DOHH2 (cell line): ENCODE data around the gene ITPRID2.

Experiments
- H3F3A ChIP-seq: fragments of 200-600 bp; sonication (generic), shearing (Covaris generic); 2 replicates; pipeline ENCODE4 v1.6.0; 2016; ENCODE audit warnings: antibody characterized with exemption, mild to moderate bottlenecking; ENCODE audit not compliant: control insufficient read depth, insufficient read depth
- H3K27ac ChIP-seq: fragments of 200-600 bp; sonication (generic); 2 replicates; pipeline ENCODE4 v1.5.1; 2014; ENCODE audit warnings: low read depth, mild to moderate bottlenecking, low read length, moderate library complexity
- H3K27me3 ChIP-seq: fragments of 200-600 bp; sonication (generic); 2 replicates; pipeline ENCODE4 v1.6.1; 2014; ENCODE audit warnings: mild to moderate bottlenecking, low read length, mixed read lengths; ENCODE audit not compliant: control insufficient read depth
- H3K36me3 ChIP-seq: fragments of 200-600 bp; sonication (generic); 2 replicates; pipeline ENCODE4 v1.6.1; 2014; ENCODE audit warnings: mild to moderate bottlenecking, low read length, moderate library complexity, mixed read lengths; ENCODE audit not compliant: control insufficient read depth
- H3K4me1 ChIP-seq: fragments of 200-600 bp; sonication (generic); 2 replicates; pipeline ENCODE4 v1.6.1; 2014; ENCODE audit warnings: mild to moderate bottlenecking, low read length, mixed read lengths; ENCODE audit not compliant: control insufficient read depth
- H3K4me2 ChIP-seq: fragments of 200-600 bp; sonication (generic); 2 replicates; pipeline ENCODE4 v1.6.0; 2014; ENCODE audit warnings: mild to moderate bottlenecking, low read length, moderate library complexity
- H3K4me3 ChIP-seq: fragments of 200-600 bp; sonication (generic); 2 replicates; pipeline ENCODE4 v1.5.1; 2014; ENCODE audit warnings: mild to moderate bottlenecking, low read length, mixed read lengths
- H3K79me2 ChIP-seq: fragments of 200-600 bp; sonication (generic); 2 replicates; pipeline ENCODE4 v1.6.1; 2014; ENCODE audit warnings: mild to moderate bottlenecking, low read length, mixed read lengths; ENCODE audit not compliant: control insufficient read depth
- H3K9me2 ChIP-seq: fragments of 200-600 bp; sonication (generic); replicated peaks from 2 replicates; pipeline ENCODE4 v1.6.1; 2014; ENCODE audit warnings: mild to moderate bottlenecking, low read length, mixed read lengths; ENCODE audit not compliant: control insufficient read depth
- H3K9me3 ChIP-seq: fragments of 200-600 bp; sonication (generic); 2 replicates; pipeline ENCODE4 v1.6.1; 2014; ENCODE audit warnings: antibody characterized with exemption, low read length, mixed read lengths; ENCODE audit not compliant: control insufficient read depth, insufficient read depth
- H4K20me1 ChIP-seq: fragments of 200-600 bp; sonication (generic); 2 replicates; pipeline ENCODE4 v1.6.0; 2014; ENCODE audit warnings: low read depth, mild to moderate bottlenecking, antibody characterized with exemption, low read length, moderate library complexity; ENCODE audit not compliant: control insufficient read depth, insufficient read depth
- EZH2phosphoT487 ChIP-seq: fragments of 200-600 bp; sonication (generic); IDR thresholded peaks from 2 replicates; pipeline ENCODE4 v1.6.1; 2017; ENCODE audit warnings: borderline replicate concordance, mild to moderate bottlenecking, antibody characterized with exemption, low read length, moderate library complexity, mixed read lengths
- TF ChIP-seq, protein P1 (sequence below): fragments of 200-600 bp; sonication (generic); IDR thresholded peaks from one replicate; pipeline ENCODE4 v1.5.1; 2014; ENCODE audit warnings: antibody characterized with exemption, mild to moderate bottlenecking, low read depth, low read length; ENCODE audit not compliant: poor library complexity, severe bottlenecking

ITPRID2 gene

DNA sequence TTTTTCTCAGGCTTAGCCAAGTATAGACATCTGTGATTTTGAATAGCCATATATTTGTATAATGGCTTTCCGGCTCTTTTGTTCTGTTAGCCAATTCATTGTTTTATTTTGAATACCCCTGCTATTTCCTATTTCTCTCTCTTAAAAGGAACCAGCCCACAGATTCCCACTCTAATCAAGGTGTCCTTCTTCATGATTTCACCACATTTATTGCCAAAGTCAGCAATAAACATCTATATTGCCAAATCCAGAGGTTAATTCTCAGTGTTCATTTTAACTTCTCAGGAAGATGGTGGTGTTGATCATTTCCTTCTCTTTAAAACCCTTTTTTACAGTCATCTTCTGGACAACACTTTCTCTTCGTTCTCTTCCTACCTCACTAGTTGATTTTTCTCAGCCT is 13.1 kb upstream of the ITPRID2 start:
- no peaks in the 10 kb centered on the region for H3K27me3 ChIP-seq
- H3F3A ChIP-seq: no peaks in the 10 kb centered on the region
- H3K79me2 ChIP-seq: no peaks in the 10 kb centered on the region
- no peaks in the 10 kb centered on the region for H3K9me2 ChIP-seq
- no peak overlapping the region for H3K4me3 ChIP-seq
- TF ChIP-seq EZH2phosphoT487: no peak
- TF ChIP-seq, protein P1, sequence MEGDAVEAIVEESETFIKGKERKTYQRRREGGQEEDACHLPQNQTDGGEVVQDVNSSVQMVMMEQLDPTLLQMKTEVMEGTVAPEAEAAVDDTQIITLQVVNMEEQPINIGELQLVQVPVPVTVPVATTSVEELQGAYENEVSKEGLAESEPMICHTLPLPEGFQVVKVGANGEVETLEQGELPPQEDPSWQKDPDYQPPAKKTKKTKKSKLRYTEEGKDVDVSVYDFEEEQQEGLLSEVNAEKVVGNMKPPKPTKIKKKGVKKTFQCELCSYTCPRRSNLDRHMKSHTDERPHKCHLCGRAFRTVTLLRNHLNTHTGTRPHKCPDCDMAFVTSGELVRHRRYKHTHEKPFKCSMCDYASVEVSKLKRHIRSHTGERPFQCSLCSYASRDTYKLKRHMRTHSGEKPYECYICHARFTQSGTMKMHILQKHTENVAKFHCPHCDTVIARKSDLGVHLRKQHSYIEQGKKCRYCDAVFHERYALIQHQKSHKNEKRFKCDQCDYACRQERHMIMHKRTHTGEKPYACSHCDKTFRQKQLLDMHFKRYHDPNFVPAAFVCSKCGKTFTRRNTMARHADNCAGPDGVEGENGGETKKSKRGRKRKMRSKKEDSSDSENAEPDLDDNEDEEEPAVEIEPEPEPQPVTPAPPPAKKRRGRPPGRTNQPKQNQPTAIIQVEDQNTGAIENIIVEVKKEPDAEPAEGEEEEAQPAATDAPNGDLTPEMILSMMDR: no peak
- H4K20me1 ChIP-seq: no peaks in the 10 kb centered on the region
- no peaks in the 10 kb centered on the region for H3K36me3 ChIP-seq
- no peak overlapping the region for H3K27ac ChIP-seq
- H3K4me2 ChIP-seq: no peak overlapping the region
- H3K4me1 ChIP-seq: peaks cover 5% of the 10 kb centered on the region; the same call in 1 of the 2 replicates
- H3K9me3 ChIP-seq: no peaks in the 10 kb centered on the region

DNA sequence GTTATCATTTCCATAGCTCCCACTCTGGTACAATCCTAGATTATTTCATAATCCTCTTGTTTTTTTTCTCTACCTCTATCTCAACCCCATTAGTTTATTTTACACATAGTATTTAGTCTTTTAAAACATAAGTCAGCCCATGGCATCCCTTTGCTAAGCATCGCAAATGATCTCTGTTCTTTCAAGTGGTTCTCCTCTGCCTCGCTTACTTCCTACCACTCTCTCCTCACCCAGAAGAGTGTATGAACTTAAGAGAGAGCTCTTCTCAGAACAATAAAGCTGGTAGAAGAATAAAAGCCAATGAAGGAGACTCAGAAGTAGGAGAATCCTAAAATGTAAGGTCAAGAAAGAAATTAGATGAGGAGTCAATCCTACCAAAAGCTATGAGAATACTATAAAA is 12.2 kb upstream of the ITPRID2 start:
- H3F3A ChIP-seq: no peaks in the 10 kb centered on the region
- H3K27ac ChIP-seq: no peak overlapping the region
- H3K36me3 ChIP-seq: no peaks in the 10 kb centered on the region
- TF ChIP-seq EZH2phosphoT487: no peak
- TF ChIP-seq, protein P1: no peak
- no peaks in the 10 kb centered on the region for H3K79me2 ChIP-seq
- no peaks in the 10 kb centered on the region for H3K9me3 ChIP-seq
- no peak overlapping the region for H3K4me3 ChIP-seq
- no peaks in the 10 kb centered on the region for H3K9me2 ChIP-seq
- H3K27me3 ChIP-seq: no peaks in the 10 kb centered on the region
- peaks cover 5% of the 10 kb centered on the region; the same call in 1 of the 2 replicates for H3K4me1 ChIP-seq
- H4K20me1 ChIP-seq: no peaks in the 10 kb centered on the region
- H3K4me2 ChIP-seq: no peak overlapping the region

DNA sequence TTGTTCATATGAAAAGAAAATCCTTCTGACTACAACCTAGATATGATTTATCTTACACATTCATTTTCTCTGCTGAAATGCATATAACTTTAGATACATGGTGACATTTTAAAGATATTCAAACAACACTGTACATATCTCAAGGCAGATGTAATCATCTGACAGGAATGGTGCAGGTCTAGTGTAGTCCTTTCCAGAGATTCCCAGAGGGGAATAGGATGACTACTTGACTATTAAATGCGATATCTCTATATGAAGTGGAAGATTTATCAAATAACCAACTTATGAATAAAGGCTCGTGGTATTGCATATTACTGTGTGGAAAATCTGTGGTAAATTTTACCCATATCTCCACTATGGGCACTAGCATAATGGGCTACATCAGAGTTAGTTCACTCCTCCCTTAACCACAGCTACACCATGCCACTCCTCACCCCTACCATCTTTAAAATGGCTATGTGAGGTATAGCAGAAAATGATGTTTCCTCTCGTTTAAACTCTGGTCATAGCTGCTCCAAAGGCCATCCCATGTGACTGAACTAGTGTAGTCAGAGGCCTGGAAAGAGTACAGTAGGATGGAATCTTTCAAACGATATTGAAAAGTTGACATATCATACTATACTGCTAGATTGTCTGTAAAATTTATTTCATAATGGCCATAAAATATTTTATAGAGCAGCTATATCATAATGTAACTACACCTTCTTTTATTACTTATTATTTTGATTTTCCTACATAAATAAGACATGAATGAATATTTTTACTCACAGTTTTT is 9.1 kb upstream of the ITPRID2 start:
- H3K9me3 ChIP-seq: no peaks in the 10 kb centered on the region
- no peaks in the 10 kb centered on the region for H3K4me1 ChIP-seq
- no peaks in the 10 kb centered on the region for H3K27me3 ChIP-seq
- H3K27ac ChIP-seq: no peak overlapping the region
- no peak overlapping the region for H3K4me2 ChIP-seq
- no peak overlapping the region for H3K4me3 ChIP-seq
- H4K20me1 ChIP-seq: no peaks in the 10 kb centered on the region
- H3F3A ChIP-seq: no peaks in the 10 kb centered on the region
- no peak for TF ChIP-seq EZH2phosphoT487
- TF ChIP-seq, protein P1: no peak
- no peaks in the 10 kb centered on the region for H3K9me2 ChIP-seq
- no peaks in the 10 kb centered on the region for H3K79me2 ChIP-seq
- no peaks in the 10 kb centered on the region for H3K36me3 ChIP-seq
